ENCODE data around the gene TIMM50. TPM values are rescaled to one million over a fixed set of nuclear protein-coding genes. Genes with fewer than 3 reads are reported as not detected.
A peak's percentile ranks its signal among the peaks of the same experiment; 100 is the strongest.

TIMM50 gene
- total RNA-seq, 4 donors from 2014 or later, result 38.4 to 65.5 (median 55.4) TPM

GRCh38 chr19:39514840-39515550 lies 34.4 kb downstream of the TIMM50 start, which contains the start of gene SELENOV:
SELENOV (plus strand) TSS chr19:39515139; CDS start chr19:39515213, 74 bp downstream.
- peak within 1 kb of the TSS in 2 of 4 donors; percentile 16 to 40 for H3K4me3 ChIP-seq
- H3K36me3 ChIP-seq, result no peaks in the 10 kb centered on the region
- TF ChIP-seq, protein P1, sequence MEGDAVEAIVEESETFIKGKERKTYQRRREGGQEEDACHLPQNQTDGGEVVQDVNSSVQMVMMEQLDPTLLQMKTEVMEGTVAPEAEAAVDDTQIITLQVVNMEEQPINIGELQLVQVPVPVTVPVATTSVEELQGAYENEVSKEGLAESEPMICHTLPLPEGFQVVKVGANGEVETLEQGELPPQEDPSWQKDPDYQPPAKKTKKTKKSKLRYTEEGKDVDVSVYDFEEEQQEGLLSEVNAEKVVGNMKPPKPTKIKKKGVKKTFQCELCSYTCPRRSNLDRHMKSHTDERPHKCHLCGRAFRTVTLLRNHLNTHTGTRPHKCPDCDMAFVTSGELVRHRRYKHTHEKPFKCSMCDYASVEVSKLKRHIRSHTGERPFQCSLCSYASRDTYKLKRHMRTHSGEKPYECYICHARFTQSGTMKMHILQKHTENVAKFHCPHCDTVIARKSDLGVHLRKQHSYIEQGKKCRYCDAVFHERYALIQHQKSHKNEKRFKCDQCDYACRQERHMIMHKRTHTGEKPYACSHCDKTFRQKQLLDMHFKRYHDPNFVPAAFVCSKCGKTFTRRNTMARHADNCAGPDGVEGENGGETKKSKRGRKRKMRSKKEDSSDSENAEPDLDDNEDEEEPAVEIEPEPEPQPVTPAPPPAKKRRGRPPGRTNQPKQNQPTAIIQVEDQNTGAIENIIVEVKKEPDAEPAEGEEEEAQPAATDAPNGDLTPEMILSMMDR (IDR thresholded peaks at IDR 0.05), result no peak
- no peak for TF ChIP-seq EP300 (IDR thresholded peaks at IDR 0.05)
- TF ChIP-seq POLR2A (IDR thresholded peaks at IDR 0.05), result no peak
- no peak within 1 kb of the TSS for H3K27ac ChIP-seq
- peaks cover 0 to 16% (median 10%) of the 10 kb centered on the region in 4 donors for H3K4me1 ChIP-seq
- peaks cover 6 to 72% of the 10 kb centered on the region in 2 donors for H3K27me3 ChIP-seq
- H3K9me3 ChIP-seq, result no peaks in the 10 kb centered on the region
- WGBS, 2 donors, result 1% methylated on average over 49 to 52 of the region's 56 CpGs
- no peak for DNase-seq (ENCODE audit: low spot score in 2 of 2)

GRCh38 chr19:39515551-39516191 lies 35.0 kb downstream of the TIMM50 start:
- H3K27ac ChIP-seq, result no peak overlapping the region
- H3K9me3 ChIP-seq, result no peaks in the 10 kb centered on the region
- 2 to 4% methylated on average over 29 to 32 of the region's 44 CpGs for WGBS, 2 donors
- TF ChIP-seq, protein P1 (IDR thresholded peaks at IDR 0.05), result no peak
- no peak for TF ChIP-seq POLR2A (IDR thresholded peaks at IDR 0.05)
- TF ChIP-seq EP300 (IDR thresholded peaks at IDR 0.05), result no peak
- peaks cover 6 to 70% of the 10 kb centered on the region in 2 donors for H3K27me3 ChIP-seq
- no peak for DNase-seq (ENCODE audit: low spot score in 2 of 2)
- H3K36me3 ChIP-seq, result no peaks in the 10 kb centered on the region
- peak overlapping the region in 2 of 4 donors; percentile 16 to 40 for H3K4me3 ChIP-seq
- peaks cover 0 to 16% (median 10%) of the 10 kb centered on the region in 4 donors for H3K4me1 ChIP-seq

DNA sequence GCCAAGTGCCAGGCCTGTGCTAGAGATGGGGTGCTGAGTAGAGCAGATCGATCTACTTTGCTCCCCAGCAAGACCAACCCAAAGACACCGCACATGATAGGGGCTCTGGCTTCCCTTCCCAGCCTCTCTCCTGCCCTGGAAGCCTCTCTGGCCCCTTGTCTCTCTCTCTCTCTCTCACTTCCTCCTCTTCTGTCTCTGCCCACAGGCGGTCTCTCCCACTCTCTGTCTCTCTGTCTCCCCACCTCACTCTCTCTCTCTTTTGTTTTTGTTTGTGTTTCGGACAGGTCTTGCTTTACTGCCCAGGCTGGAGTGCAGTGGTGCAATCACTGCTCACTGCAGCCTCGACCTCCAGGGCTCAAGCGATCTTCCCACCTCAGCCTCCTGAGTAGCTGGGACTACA lies 35.6 kb downstream of the TIMM50 start:
- Histone ChIP-seq H3K4me3 (no peak overlapping the region), H3K27ac (no peak overlapping the region), H3K9me3 (no peaks in the 10 kb centered on the region), H3K36me3 (no peaks in the 10 kb centered on the region), H3K27me3 (peaks cover 6 to 64% of the 10 kb centered on the region in 2 donors), H3K4me1 (peaks cover 0 to 16% (median 10%) of the 10 kb centered on the region in 4 donors)
- WGBS, 2 donors, result 47 to 54% methylated on average over 6 of the region's 6 CpGs
- TF ChIP-seq, protein P1 (IDR thresholded peaks at IDR 0.05), result no peak
- TF ChIP-seq EP300 (IDR thresholded peaks at IDR 0.05) (no peak), POLR2A (IDR thresholded peaks at IDR 0.05) (no peak)
- no peak for DNase-seq (ENCODE audit: low spot score in 2 of 2)

DNA sequence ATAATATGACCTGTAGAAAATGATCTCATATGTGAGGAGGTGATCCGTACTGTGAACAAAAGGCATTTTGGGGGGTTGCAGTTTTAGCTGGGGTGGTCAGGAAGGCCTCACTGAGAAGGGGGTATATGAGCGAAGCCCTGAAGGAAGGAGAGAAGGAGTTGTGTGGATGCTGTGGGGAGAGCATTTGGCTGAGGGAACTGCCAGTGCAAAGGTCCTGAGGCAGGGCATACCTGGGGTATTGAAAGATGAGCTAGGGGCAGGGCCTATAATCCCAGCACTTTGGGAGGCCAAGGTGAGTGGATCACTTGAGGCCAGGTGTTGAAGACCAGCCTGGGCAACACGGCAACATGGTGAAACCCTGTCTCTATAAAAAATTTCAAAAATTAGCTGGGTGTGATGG lies 36.8 kb downstream of the TIMM50 start:
- Histone ChIP-seq H3K27me3 (peaks cover 6 to 53% of the 10 kb centered on the region in 2 donors), H3K27ac (no peak overlapping the region), H3K36me3 (no peaks in the 10 kb centered on the region), H3K4me3 (no peak overlapping the region), H3K9me3 (no peaks in the 10 kb centered on the region), H3K4me1 (peaks cover 0 to 16% (median 10%) of the 10 kb centered on the region in 4 donors)
- DNase-seq (ENCODE audit: low spot score in 2 of 2), result no peak
- TF ChIP-seq, protein P1 (IDR thresholded peaks at IDR 0.05), result no peak
- TF ChIP-seq POLR2A (IDR thresholded peaks at IDR 0.05) (no peak), EP300 (IDR thresholded peaks at IDR 0.05) (no peak)
- 76 to 84% methylated on average over 3 of the region's 3 CpGs for WGBS, 2 donors

DNA sequence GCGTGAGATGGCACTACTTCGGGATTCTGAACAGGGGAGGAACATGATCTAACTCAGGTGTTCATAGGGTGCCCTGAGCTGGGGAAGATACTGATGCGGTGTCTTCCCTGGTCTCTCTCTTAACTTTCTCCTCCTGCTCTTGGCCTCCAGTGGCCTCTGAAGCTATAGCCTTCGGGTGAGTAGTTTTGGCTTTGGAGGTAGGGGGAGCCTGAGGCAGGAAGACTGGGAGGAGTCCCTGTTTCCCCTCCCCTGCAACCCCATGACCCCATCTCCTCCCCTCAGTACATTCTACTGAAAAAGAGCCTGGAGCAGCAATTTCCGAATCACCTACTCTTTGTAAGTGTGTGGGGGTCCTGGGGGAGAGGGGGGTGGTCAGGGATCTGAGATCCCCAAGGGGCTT lies 37.8 kb downstream of the TIMM50 start:
- Histone ChIP-seq H3K27ac (no peak overlapping the region), H3K36me3 (no peaks in the 10 kb centered on the region), H3K4me1 (peaks cover 0 to 16% (median 10%) of the 10 kb centered on the region in 4 donors), H3K9me3 (no peaks in the 10 kb centered on the region), H3K4me3 (no peak overlapping the region), H3K27me3 (peaks cover 6 to 42% of the 10 kb centered on the region in 2 donors)
- WGBS, 2 donors, result 55 to 60% methylated on average over 5 of the region's 5 CpGs
- TF ChIP-seq POLR2A (IDR thresholded peaks at IDR 0.05) (no peak), EP300 (IDR thresholded peaks at IDR 0.05) (no peak)
- TF ChIP-seq, protein P1 (IDR thresholded peaks at IDR 0.05), result no peak
- DNase-seq (ENCODE audit: low spot score in 2 of 2), result no peak

Data from tibial nerve (tissue), 4 donors.